AG09319 (cell line): Measurements from ENCODE around the gene KIRREL2.

Experiments used
- DNase-seq: peaks from one replicate; pipeline ENCODE4 v3.0.0-alpha.2; 2010; ENCODE audit warnings: low read depth; ENCODE audit errors: extremely low read depth
- CTCF ChIP-seq: IDR thresholded peaks from 2 replicates; pipeline ENCODE4 v1.5.1; 2011; ENCODE audit warnings: low read depth, mild to moderate bottlenecking, inconsistent platforms, low read length, moderate library complexity

The KIRREL2 gene

GRCh38 chr19:35846038-35846668 lies 10.6 kb upstream of the KIRREL2 start:
- no peak for TF ChIP-seq CTCF
- no peak for DNase-seq

DNA sequence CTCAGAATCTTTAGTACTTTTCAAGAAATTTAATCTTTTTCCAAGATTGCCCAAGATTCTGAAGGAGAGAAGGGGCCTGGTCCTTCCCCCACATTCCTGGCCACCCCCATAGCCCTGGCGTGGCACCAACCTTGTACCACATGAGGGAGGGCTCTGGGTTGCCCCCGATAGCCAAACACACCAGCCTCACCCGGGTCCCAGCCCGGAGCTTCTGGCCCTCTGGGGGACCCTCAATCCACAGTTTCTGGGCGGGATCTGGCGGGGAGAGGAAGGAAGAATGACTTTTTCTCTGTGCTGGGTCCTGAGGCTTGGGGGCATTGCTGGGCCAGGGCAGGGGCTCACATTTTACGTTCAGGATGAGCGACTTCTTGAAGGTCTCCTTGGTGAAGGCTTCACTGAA lies 8.8 kb upstream of the KIRREL2 start:
- TF ChIP-seq CTCF = no peak
- no peak for DNase-seq

GRCh38 chr19:35848486-35848885 lies 8.2 kb upstream of the KIRREL2 start:
- no peak for TF ChIP-seq CTCF
- no peak for DNase-seq

DNA sequence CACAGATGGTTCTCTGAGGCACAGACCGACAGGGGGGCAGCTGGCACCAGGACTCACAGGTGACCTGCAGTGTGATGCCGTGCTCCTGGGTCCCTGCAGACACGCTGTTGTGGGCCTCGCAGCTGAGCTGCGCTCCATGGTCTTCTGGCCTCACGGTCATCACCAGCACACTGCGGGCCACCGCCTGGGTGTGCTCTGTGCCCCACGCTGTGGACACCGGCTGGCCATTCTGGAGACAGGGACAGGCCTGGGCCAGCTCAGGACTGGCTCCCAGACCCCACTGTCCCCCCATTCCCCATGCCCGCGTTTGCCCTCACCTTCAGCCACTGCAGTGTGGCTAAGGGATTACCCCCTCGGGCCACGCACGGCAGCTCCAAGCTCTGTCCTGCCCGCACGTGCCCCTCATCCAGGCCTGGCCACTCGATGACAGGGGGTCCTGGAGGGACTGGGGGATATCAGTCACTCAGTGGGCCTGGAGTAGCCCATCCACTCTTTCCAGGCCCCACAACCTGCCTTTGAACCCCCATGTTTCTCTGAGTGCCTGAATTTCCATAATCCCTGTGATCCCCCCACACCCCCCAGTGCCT lies 7.7 kb upstream of the KIRREL2 start:
- no peak for TF ChIP-seq CTCF
- DNase-seq = no peak

- TF ChIP-seq CTCF = no peak
These were observed 5.3 kb upstream of the KIRREL2 start for GRCh38 chr19:35851213-35852028.

GRCh38 chr19:35852029-35852780 lies 4.5 kb upstream of the KIRREL2 start, which contains the start of gene NPHS1:
Gene NPHS1, minus strand, starts transcription at chr19:35852504. Its CDS starts 667 bp downstream, at chr19:35851837.
- TF ChIP-seq CTCF = no peak
- DNase-seq = no peak

More at GRCh38 chr19:35851213-35852028, 5.3 kb upstream of the KIRREL2 start:
- no peak for DNase-seq
